ELF-1 (cell line): Measurements from ENCODE around the gene TSTD1.
"Not testable (repeated sequence)": the region's sequence is repeated elsewhere in the genome, so short reads cannot be mapped to it uniquely, and the experiment has no call there.

Experiments
- DNase-seq: peaks from one replicate; pipeline ENCODE4 v3.0.0-alpha.2; 2016; ENCODE audit warnings: low read depth, low spot score

TSTD1 gene

DNA sequence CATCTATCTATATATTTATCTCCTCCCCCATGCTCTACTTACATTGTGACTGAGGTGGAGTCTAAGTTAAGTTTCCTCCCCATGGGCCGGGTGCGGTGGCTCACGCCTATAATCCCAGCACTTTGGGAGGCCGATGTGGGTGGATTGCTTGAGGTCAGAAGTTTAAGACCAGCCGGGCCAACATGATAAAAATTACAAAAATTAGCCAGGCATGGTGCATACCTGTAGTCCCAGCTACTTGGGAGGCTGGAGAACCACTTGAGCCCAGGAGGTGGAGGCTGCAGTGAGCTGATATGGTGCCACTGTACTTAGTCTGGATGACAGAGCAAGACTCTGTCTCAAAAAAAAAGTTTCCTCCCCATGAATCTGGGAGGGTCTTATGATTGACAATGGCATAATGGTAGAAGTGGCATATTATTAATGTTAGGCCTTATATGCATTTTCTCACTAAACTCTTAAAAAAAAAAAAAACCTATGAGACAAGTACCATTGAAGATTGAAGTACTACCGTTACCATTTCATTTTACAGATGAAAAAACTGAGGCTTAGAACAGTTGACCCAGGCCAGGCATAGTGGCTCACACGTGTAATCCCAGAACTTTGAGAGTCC lies 29.1 kb downstream of the TSTD1 start:
- DNase-seq: no peak

DNA sequence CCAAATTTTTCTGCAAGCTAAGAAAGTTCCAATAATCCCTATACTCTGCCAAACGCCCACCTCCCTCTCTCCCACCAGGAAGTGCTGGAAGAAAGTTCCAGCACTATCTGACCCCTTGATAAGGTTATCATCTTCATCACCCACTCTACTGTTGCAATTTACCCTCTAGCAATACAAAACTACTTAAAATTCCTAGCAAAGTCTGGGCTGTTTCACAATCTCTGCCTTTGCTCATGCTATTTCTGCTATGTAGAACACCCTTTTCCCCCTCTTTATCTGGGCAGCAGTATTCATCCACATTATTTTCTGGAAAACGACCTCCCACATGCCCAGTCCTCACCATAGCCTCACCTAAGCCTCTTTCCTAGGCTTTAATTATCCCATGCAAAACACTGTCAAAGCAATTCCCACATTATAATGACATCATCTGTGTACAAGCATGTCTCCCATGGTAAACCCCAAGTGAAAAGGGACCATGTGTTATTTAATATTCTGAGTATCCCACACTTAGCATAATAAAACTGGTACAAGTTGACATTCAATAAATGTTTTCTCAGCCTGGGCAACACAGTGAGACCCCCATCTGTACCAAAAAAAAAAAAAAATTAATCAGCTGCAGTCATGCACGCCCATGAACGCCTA lies 29.8 kb downstream of the TSTD1 start:
- peak; percentile 38 for DNase-seq

DNA sequence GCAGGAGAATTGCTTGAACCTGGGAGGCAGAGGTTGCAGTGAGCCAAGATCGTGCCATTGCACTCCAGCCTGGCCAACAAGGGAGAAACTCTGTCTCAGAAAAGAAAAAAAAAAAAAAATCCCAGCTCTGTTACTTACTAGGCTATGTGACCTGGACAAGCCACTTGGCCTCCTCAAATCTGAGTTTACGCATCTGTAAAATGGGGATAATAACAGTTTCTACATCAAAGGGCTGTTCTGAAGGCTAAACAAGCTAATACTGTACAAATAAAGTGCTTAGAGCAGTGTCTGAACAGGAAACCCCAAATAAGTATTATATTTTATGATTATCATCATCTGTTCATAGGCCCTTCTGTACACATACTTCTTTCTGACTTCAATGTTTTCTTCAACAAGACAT lies 31.4 kb downstream of the TSTD1 start:
- DNase-seq: no peak

DNA sequence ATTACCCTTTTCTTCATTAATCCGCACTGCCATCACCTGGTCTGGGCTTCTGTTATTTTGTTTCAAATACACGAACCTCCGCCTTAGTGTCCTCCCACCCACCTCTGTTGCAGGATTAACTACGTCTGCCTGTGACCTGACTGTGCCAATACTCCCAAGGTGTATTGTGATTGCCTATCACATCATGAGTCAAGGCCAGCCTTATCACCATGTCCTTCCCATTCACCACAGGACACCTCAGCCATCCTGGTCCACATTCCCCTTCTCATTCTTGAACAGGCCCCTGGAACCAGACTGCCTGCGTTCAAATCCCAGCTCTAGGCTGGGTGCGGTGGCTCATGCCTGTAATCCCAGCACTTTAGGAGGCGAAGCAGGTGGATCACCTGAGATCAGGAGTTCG lies 32.2 kb downstream of the TSTD1 start:
- DNase-seq: no peak

DNA sequence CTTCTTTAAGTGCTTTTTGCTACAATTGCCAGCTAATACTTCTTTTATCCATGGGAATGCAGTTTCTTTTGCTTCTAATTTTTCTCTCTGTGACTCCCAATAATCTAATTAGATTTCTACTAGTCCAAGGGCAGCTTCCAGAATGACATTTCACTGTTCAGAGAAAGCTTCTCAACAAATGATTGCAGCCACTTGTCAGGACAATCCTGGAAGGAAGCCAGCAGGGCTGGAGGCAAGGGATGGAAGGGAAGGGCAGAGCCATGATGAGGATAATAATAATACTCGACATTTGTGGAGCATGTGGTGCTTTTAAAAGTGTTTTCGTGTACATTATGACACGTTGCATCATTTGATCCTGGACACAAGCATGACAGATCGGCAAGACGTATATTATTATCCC lies 37.2 kb downstream of the TSTD1 start:
- no peak for DNase-seq

DNA sequence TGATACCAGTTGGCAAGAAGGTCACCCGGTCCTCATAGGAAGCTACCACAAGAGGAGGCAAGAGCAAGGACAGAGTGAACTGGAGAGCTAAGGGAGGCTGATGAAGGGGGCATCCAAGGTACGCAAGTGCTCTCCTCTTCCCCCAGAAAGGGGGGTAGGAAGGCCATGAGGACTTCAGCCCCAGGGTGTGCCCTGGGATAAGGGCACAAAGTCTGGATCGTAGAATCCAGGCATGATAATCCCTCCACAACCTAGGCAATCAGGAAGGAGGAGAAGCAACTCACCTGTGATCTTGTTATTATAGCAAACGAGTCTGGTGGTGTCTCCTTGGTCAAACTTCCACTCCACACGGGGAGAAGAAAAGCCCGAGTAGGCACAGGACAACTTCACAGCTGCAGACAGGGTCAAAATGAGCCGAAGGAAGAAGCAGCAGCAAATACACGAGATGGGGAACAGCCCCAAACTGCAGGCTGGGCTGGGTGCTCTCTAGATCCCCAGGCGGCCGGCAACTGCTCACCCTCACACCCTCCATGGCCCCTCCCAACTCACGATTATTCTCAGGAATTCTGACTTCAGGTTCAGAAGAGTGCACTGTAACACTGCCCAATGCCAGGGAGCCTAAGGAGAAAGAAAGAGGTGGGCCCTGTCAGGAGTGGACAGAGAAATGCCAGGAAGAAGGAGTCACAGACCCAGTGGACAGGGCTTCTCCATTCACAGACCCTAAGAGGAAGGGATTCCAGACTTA lies 37.9 kb downstream of the TSTD1 start:
- no peak for DNase-seq

DNA sequence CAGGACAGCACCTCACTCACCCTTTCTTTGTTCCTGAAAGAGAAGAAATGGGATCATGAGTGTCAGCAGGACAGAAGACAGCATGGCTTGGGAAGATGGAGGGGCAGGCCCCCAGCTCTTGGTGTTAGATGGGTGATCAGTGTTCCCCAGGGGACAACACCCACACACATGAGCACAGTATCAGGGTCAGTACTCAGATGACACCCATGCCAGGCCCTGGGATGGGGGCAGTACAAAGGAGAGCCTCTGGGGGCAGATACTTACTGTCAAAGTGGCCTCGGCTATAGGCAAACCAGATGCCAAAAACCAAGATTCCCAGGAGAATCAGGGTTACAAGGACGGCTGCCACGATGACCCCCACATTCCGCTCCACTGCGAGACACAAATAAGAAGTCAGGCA lies 39.4 kb downstream of the TSTD1 start:
- no peak for DNase-seq

DNA sequence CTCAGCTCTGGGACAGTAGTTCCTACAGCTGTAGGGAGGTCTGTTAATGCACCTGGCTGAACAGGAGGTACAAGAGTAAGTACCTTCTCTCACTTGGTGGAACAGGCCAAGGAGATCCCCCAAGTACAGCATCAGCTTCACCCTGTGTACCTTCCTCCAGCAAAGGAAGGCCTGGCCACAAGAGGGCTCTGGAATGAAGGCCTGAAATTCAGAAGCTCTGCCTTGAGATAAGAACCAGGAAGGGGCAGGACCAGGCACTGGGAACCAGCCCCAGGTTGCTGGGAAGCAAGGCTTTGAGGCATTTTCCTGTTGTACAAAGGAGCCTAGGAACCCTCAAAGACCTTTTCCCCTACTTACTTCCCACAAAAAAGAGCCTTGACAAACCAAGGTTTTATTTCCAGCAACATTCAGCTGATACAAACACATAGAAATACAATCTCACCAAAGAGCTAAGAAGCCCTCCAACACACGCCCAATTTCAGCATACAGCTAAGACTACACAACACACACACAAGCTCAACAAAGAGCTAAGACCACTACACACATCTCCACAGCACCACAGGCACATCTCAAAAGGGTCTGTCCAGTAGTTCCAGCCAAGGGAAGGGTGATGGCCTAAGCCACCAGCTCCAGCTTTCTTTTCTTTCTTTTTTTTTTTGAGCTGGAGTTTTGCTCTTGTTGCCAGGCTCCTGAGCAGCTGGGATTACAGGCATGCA lies 41.3 kb downstream of the TSTD1 start:
- DNase-seq: peak; percentile 76

DNA sequence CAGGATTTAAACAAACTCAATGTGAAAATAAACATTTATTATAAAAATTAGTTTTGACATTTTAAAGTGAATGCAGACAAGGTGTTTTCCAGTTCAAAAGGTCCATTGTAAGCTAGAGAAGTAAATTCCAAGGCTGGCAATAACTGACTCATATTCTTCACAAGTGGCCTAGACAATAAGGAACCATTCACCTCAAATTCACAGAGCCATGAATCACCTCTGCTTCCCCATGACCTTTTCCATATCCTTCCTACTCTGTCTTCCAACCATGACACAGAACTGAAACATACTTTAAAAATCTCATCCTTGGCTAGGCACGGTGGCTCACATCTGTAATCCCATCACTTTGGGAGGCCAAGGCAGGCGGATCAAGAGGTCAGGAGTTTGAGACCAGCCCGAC lies 42.6 kb downstream of the TSTD1 start:
- DNase-seq: no peak

DNA sequence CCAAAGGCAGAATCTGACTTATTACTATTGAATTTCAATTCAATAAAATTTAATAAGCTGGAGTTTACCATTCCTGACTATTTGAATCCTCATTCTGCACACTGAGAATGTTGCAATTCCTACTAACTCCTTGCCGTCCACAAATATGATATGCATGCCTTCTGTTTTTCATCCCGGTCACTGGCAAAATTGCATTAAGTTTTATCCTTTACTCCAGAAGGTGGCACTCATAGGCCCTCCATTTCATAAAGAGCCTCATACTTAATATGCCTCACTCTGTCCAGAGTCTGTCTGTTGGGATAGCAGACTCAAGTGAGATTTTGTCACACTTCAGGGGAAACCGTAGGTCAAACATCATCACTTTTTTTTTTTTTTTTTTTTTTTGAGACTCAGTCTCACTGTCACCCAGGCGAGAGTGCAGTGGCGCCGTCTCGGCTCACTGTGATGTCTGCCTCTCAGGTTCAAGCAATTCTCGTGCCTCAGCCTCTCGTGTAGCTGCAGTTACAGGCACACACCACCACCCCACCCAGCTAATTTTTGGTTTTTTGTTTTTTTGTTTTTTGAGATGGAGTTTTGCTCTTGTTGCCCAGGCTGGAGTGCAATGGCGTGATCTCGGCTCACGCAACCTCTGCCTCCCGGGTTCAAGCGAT lies 45.1 kb downstream of the TSTD1 start:
- DNase-seq: no peak

DNA sequence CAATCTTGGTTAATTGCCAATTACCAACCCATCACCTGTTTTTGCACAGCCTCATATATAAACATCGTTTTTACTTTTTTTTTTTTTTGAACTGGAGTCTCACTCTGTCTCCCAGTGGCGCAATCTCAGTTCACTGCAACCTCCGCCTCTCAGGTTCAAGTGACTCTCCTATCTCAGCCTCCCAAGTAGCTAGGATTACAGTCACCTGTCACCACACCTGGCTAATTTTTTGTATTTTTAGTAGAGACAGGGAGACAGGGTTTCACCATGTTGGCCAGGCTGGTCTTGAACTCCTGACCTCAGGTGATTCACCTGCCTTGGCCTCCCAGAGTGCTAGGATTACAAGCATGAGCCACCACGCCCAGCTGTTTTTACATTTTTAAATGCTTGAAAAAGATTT lies 46.7 kb downstream of the TSTD1 start:
- DNase-seq: not testable (repeated sequence)
